Glomerular visceral epithelial cell (primary cell): Measurements from ENCODE around the gene HES4.
"Not testable (repeated sequence)": the region's sequence is repeated elsewhere in the genome, so short reads cannot be mapped to it uniquely, and the experiment has no call there.

Experiments
- DNase-seq: peaks from one replicate; pipeline ENCODE4 v3.0.0-alpha.2; 2016; ENCODE audit errors: extremely low spot score

Gene HES4

DNA sequence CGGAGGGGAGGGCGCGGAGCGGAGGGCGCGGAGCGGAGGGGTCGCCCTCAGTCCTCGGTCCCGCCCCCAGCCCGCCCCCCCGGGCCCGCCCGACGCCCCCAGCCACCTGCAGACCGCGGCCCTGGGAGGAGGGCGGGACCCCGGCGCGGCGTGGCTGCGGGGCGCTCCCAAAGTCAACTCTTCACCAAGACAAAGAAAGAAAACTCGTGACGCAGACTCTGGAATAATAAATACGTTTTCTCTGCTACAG, 1.2 kb downstream of the HES4 start:
- no peak for DNase-seq

DNA sequence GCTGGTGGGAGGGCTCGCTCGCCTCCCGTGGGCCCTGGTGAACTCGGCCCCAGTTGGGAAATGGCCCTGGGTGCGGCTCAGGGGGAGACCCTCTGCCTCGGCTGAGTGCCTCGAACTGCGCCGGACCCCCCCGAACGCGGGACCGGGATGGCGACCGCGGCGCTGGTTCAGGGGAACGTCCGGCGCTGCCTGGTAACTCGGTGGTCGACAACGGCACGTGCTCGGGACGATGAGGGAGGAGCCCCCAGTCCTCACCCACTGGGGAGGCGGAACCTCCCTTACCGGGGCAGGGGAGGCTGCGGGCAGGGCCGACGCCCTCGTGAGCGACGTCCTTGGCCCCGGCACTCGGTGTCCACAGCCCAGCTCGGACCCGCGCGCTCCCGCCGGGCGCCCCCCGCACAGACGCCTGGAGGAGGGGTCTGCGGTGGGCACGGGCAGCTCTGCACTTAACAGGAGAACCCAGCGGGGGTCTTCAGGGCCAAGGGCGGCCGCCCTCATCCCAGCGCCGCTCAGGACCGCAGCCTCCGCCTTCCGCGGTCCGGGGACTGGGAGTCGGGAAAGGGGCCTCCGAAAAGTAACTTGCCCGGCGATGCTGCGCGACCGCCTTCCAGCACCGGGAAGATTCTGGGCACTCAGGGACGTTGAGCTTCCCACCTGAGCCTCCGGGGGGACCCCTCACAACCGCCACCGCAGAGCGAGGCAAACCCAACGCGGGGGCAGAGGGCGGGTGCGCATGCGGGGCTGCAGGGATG, 1.7 kb downstream of the HES4 start:
- DNase-seq = no peak

DNA sequence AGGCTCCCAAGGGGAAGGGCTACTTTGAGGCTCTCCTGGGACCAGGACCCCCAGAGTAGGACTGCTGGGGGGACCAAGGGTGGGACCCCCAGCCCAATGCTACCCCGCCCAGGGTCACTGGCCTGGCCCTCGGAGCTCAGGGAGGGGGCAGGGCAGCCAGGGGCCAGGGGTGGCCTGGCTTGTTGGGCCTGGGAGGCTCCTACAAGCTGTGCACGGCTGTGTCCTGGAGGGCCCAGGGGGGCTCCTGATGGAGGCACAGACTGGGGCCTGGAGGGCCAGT, 2.2 kb downstream of the HES4 start:
- DNase-seq = no peak

DNA sequence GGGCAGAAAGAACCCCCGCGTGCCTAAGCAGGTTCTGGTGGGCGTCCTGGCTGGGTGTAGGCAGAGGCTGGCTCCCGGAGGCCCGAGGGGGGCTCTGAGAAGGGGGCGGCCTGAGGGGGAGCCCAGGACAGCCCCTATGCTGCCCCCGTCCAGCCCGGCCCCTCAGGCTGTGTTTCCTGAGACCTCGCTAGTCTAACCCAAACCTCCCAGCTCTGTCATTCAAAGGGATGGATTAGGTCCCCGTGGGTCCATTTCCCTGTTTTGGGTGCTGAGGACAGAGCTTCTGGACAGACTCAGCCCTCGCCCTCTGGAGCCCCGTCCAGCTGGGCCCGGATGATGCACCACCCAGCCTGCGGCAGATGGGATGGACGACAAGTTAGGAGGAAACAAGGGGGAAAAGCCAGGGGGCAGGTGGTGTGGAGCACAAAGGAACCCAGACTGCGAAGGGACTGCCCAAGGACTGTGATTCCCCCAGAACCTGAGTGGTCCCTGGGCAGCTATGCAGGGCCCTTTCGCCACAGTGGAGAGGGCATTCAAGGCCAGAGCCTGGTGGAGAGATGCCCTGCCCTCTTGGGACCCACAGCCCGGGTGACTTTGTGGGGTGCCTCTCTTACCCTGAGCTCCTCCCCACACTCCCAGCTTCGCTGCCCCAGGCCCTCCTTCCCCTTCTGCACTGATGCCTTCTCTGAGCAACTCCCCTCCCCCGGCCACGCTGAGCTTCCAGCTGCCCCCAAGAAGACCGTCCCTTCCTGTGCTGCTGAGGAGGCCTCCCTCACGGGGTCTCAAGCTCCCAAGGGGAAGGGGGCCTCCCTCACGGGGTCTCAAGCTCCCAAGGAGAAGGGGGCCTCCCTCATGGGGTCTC, 2.8 kb downstream of the HES4 start:
- no peak for DNase-seq

DNA sequence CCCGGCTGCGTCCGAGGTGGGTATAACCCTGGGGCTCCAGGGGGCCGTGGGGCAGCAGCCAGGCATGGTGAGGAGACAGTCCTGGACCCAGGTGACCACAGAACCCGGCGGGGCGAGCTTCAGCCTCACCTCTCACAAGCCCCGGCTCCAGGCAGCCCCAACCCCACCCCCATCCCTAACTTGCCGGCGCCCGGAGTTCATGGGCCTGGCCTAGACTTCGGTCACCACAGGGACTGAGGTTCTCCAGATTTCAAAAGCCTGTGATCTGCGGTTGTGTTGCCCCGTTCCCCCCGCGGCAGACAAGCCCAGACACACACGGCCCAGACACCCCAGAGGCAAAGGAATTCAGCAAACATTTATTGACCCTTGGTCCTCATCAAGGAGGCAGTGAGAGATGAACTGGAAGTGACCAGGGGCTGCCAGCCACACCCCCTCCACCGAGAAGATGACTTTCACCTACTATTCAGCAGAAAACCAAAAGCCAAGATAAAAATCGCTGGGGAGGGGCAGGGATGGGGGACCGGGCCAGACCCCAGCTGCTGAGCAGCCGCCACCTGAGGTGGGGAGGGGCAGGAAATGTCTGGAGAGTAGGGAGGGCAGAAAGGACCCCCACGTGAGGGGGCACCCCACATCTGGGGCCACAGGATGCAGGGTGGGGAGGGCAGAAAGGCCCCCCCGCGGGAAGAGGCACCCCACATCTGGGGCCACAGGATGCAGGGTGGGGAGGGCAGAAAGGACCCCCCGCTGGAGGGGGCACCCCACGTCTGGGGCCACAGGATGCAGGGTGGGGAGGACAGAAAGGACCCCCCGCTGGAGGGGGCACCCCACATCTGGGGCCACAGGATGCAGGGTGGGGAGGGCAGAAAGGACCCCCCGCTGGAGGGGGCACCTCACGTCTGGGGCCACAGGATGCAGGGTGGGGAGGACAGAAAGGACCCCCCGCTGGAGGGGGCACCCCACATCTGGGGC, 3.9 kb downstream of the HES4 start:
- DNase-seq = no peak

DNA sequence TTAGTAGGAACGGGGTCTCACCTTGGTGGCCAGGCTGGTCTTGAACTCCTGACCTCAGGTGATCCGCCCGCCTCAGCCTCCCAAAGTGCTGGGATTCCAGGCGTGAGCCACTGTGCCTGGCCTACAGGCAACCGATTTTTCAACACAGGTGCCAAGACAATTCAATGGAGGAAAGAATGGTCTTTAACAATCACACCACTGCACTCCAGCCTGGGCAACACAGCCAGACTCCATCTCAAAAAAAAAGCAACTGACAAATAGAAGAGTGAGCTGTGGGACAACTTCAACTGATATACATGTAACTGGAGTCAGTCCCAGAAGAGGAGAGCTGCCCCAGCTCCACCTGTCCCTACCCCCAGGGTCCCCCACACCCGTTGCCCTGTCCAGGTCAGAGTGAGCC, 5.4 kb downstream of the HES4 start:
- not testable (repeated sequence) for DNase-seq

DNA sequence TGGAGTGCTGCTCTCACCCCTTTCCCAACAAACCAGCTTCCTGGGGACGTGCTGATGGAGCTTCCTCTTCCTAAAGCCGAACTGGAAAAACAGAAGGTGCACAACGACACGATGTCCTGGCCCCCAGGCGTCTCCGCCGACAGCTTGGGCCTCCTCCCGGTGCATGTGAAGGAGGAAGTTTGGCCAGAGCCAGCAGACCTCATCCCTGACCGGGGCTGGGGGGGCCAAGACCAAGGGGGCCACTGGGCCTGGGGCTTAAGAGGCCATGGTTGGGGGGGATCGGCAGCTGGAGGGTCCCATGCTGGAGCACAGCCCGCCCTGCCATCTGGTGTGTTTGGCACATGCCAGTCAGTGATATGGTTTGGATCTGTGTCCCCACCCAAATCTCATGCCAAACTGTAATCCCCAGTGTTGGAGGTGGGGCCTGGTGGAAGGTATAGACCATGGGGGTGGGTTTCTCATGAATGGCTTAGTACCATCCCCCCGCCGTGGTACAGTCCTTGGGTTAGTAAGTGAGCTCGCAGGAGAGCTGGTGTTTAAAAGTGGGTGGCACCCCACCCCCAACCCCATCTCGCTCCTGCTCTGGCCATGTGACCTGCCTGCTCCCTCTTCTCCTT, 6.4 kb downstream of the HES4 start:
- DNase-seq = no peak

DNA sequence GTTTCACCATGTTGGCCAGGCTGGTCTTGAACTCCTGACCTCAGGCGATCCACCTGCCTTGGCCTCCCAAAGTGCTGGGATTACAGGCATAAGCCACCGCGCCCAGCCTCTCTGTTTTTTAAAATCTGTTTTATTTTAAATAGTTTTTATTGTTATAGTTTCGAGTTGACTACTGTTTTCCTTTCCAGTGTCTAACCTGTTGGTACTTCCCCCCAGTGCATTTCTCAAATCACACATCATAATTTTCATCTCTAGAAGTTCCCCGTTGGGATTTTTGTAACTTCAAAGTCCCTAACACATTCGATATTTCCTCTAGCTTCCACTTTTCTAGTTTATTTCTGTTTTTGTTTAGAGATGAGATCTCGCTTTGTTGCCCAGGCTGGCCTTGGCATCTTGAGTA, 7.5 kb downstream of the HES4 start:
- DNase-seq = no peak

DNA sequence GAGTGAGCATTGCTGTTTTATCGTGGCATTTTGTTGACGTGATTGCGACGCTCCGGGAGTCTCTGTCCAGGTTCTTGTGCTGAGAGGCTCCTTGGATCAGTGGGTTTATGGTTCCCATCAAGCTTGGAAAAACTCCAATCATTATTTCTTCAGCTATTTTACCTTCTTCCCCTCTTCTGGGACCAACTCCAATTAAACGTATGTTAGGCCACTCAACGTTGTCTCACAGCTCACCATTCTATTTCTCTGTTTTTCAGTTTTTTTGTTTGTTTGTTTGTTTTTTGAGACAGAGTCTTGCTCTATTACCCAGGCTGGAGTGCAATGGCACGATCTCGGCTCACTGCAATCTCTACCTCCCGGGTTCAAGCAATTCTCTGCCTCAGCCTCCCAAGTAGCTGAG, 8.0 kb downstream of the HES4 start:
- DNase-seq = no peak

DNA sequence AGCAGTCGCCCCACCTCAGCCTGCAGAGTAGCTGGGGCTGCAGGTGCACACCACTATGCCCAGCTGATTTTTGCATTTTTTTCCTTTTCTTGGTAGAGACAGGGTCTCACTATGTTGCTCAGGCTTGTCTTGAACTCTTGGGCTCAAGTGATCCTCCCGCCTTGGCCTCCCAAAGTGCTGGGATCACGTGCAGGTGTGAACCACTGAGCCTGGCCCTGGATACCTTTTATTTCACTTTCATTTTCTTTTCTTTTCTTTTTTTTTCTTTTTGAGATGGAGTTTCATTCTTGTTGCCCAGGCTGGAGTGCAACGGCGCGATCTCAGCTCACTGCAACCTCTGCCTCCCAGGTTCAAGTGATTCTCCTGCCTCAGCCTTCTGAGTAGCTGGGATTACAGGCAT, 8.6 kb downstream of the HES4 start:
- DNase-seq = not testable (repeated sequence)

DNA sequence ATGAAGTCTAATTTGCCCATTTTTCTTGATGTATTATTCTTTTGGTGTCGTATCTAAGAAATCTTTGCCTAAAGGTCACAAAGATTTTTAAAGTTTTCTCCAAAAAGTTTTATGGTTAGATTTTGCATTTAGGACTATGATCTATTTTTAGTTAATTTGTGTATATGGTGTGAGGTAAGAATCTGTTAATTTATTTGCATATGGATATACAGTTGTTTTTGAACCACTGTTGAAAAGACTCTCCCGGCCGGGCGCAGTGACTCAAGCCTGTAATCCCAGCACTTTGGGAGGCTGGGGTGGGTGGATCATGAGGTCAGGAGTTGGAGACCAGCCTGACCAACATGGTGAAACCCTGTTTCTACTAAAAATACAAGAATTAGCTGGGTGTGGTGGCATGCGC, 11.8 kb downstream of the HES4 start:
- DNase-seq = not testable (repeated sequence)

DNA sequence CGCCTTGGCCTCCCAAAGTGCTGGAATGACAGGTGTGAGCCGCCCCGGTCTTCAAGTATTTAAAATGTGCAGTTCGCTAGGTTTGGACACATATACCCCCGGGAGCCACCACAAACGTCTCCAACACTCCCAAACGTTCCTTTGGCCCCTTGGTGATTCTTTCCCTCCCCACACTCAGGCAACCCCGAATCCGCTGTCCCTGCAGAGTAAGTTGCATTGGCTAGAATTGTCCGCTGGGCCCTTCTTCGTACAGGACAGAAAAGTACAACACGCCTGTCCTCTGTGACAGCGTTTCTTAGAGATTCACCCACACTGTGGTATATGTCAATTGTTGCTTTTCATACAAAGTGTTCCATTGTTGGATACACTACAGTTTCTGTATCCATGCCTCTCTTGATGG, 14.8 kb downstream of the HES4 start:
- no peak for DNase-seq

DNA sequence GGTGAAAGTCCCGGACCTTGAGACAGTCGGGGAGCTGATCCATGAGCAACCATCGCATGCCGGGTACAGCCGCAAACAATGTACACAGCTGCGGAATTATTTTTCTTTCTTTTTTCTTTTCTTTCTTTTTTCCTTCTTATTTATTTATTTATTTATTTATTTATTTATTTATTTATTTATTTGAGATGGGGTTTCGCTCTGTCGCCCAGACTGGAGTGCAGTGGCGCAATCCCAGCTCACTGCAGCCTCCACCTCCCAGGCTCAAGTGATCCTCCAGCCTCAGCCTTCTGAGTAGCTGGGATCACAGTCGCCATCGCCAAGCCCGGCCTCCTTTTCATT, 15.5 kb downstream of the HES4 start:
- no peak for DNase-seq

DNA sequence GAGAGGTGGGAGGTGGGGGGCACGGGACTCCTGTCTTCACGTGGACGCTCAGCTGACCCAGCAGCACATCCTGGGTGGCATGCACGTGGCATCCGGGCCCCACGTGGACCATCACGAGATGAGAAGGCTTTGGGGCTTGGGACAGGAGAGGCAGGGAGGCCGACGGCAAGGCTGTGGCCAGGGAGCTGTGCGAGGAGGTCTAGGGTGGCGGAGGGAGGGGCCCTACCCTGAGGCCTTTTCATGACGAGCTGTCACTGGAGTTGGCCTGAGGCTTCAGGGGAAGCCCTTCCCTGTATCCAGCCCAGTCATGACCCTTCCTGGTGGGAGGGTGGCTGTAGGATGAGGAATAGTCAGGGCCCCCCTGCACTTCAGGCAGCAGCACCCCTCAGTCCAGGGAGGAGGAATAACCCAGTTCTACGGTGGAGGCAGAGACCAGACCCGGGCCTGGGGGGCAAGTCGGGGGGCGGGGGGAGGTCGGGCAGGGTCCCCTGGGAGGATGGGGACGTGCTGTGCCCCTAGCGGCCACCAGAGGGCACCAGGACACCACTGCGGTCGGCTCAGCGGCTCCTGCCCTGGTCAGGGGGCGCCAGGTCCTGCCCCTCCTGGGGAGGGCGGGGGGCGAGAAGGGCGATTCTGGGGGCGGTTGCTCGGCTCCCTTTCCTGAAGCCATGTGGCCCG, 16.0 kb downstream of the HES4 start:
- DNase-seq = peak; percentile 46

DNA sequence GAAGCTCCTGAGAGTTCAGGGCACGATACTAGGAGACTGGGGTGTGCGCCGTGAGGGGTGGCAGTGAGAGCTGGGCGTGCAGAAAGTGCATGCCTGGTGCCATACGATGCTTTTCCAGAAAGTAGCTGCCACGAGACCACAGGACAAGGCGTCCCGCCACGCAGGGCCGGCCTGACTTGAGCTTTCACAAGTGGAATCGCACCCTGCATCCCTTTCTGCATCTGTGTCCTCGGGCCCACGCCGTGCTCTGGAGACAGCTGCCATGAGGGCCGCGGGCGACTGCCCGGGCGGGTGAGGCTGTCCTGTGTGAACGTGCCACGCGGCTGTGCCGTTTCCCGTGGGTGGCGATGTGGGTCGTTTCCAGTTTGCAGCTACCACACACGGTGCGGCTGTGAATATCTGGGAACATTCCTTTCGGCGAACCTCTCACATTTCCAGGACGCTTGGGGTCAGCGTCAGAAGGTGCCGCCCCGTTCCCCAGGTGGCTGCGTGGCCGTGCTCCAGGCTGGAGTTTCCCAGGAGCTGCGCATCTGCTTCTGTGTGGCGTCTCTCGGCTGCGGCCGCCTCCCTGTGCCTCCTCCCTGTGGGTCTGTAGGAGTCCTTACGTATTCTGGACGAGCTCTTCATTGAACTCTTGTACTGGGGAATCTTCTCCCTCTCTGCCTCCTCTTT, 17.0 kb downstream of the HES4 start:
- no peak for DNase-seq

DNA sequence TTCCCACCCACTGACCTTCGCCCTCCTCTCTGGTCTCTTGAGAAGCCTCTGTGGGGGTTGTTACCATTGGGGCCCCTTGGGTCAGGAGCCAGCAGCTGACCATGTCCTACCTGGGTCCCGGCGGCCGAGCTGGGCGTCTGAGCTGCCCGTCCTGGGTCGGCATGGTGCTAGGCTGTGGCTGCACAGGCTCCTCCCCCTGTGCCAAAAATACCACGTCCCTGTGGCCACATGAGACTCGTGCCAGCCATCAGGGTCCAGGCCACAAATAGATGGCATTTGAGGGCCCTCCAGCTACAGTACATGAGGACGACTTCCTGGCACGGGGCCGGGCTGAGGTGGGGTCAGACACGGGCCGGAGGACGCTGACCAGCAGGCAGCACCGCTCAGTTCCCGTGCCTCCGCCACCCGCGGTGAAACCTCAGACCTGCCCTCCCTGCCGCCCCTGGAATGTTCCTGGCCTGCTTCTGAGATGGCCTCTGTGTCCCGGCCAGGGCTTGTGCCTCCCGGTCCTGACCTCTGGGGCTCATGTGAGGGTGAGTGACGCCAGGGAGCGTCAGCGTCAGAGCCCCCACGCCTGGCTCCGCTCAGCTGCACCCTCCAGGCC, 17.8 kb downstream of the HES4 start, which contains the start of gene PERM1:
Gene PERM1 (minus strand): TSS at position 139 of the 604 bp plus-strand sequence. CDS start 1,064 bp downstream, outside the sequence.
- no peak for DNase-seq

DNA sequence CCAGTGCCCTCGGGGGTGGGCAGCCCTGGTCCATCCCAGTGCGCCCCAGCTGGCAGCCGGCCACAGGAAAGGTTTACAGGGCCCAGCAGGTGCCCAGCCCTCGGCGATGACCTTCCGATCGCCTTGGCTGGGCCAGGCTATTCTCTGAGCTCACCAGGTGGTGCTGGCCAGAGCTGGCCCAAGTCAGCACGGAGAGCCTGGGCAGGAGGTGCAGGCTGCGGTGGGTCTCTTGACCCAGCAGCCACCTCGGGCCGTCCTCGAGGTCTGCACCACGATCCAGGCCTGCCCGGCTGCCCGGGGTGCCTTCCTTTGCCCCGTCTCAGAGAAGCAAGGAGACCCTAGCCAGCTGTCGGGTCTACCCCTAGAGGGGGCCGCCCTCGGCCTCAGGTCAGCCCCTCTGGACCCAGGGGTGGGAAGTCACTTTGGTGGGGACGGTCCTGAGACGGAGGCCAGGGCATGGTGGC, 18.4 kb downstream of the HES4 start:
- DNase-seq = no peak

DNA sequence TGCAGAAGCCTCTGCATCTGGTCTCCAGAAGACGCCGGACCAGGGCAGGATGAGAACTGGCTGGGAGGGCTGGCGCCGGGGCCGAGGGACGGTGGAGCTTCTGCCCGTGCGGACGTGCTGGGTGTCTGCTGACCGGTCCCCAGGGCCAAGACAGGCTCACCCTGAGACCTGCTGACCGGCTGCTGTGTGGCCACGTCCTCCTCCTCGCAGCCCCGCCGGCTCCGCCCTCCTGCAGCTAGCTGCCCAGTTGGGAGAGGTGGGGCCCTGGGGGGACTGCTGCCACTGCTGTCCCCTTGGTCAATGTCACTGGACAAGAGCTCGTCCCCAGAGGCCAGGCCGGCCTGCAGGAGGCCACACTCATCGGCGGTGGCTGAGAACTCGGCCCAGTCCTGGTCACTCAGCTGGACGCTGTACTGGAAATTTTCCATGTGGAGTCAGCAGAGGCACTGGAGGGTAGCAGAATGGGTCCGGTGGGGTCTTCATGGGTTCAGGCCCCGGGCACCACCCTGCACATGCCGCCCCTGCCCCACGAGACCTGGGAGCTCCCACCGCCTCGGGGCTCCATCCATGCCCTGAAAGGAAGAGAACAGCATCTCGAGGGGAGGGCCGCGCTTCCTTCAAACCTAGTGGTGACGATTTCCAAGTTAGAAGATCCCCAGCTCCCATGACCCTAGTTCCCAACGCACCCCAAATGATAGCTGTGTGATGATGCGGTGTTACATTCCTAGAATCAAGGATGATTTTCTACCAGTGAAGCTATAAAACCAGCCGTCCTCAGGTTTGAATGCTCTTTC, 19.1 kb downstream of the HES4 start:
- no peak for DNase-seq

DNA sequence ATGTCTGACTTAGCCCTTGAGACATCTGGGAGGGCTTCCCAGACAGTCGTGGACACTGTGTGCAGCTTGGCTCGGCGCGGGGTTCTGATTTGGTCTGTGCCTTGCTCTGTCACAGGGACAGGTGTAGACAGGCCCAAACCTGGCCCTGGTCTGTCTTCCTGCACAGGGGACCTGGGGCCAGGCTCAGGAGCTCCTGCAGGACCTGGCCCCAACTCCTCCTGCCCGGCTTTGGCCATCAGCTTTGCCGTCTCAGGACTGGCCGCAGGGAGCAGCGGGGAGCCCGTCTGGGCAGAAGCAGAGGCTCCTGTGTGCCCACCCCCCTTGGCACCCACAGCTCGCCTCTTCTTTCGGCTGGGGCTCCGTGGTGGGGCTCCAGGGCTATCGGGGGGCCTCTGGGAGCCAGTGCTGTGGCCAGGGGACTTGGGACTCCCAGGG, 19.7 kb downstream of the HES4 start:
- no peak for DNase-seq

DNA sequence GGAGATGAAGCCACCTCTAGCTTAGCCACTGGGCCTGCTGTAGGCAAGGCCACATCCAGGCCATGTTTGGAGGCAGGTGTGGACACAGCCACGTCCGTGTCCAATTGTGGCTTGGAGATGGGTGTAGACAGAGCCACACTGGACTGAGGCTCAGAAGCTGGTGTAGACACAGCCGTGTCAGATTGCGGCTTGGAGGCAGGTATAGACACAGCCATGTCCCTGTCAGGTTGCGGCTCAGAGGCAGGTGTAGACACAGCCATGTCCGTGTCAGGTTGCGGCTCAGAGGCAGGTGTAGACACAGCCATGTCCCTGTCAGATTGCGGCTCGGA, 20.2 kb downstream of the HES4 start:
- DNase-seq = no peak
